HepG2 (cell line): Measurements from ENCODE around the gene ANP32A. TPM values are rescaled to one million over a fixed set of nuclear protein-coding genes. Genes with fewer than 3 reads are reported as not detected.
A peak's percentile ranks its signal among the peaks of the same experiment; 100 is the strongest.

Experiments used
- ARNTL ChIP-seq: sonication (generic); formaldehyde crosslinking; IDR thresholded peaks from 2 replicates; pipeline ENCODE4 v1.4.0; 2020; ENCODE audit warnings: mild to moderate bottlenecking, missing genetic modification reagents
- BRD4 ChIP-seq: sonication (generic); formaldehyde crosslinking; IDR thresholded peaks from 2 replicates; pipeline ENCODE4 v1.4.0; 2020; ENCODE audit warnings: missing genetic modification reagents
- HMGXB4 ChIP-seq, 2 experiments: sonication (generic) in 1 of 2; formaldehyde crosslinking in 1 of 2; IDR thresholded peaks; 2 replicates each; pipeline versions ENCODE4 v1.4.0 to v1.6.1; 2018 to 2020; ENCODE audit warnings: missing genetic modification reagents in 2 of 2, borderline replicate concordance in 1 of 2, low read depth in 1 of 2, mild to moderate bottlenecking in 1 of 2, missing biosample characterization in 1 of 2
- MYC ChIP-seq: sonication (generic); formaldehyde crosslinking; IDR thresholded peaks from 2 replicates; pipeline ENCODE4 v1.9.0; 2021; ENCODE audit warnings: missing genetic modification reagents, borderline replicate concordance
- NCOA5 ChIP-seq: sonication (generic); formaldehyde crosslinking; IDR thresholded peaks from 2 replicates; pipeline ENCODE4 v1.4.0; 2020; ENCODE audit warnings: missing genetic modification reagents
- NR1H2 ChIP-seq: sonication (generic); formaldehyde crosslinking; IDR thresholded peaks from 2 replicates; pipeline ENCODE4 v1.8.1; 2022; ENCODE audit warnings: low read depth, missing genetic modification reagents, borderline replicate concordance
- RARA ChIP-seq: IDR thresholded peaks from 2 replicates; pipeline ENCODE4 v1.6.1; 2016; ENCODE audit warnings: missing genetic modification reagents, missing compliant biosample characterization
- TMF1 ChIP-seq: sonication (generic); formaldehyde crosslinking; IDR thresholded peaks from 2 replicates; pipeline ENCODE4 v1.8.1; 2022; ENCODE audit warnings: low read depth, missing genetic modification reagents
- ZBTB42 ChIP-seq: sonication (generic); formaldehyde crosslinking; IDR thresholded peaks from 2 replicates; pipeline ENCODE4 v1.5.0; 2020; ENCODE audit warnings: mild to moderate bottlenecking, missing genetic modification reagents
- ZNF281 ChIP-seq: sonication (generic); formaldehyde crosslinking; IDR thresholded peaks from 2 replicates; pipeline ENCODE4 v1.4.0; 2020; ENCODE audit warnings: missing genetic modification reagents, borderline replicate concordance
- ZNF430 ChIP-seq: sonication (generic); formaldehyde crosslinking; IDR thresholded peaks from 2 replicates; pipeline ENCODE4 v1.9.0; 2021; ENCODE audit warnings: mild to moderate bottlenecking, missing genetic modification reagents
- ZNF672 ChIP-seq: sonication (generic); formaldehyde crosslinking; IDR thresholded peaks from 2 replicates; pipeline ENCODE4 v1.8.1; 2022; ENCODE audit warnings: missing genetic modification reagents
- polyA plus RNA-seq, 8 experiments: library from polyadenylated mRNA; depleted of rRNA in 3 of 8; stranded (reverse) in 7 of 8; unstranded in 1 of 8; fragments of >200 nt; fragmentation: Illumina TruSeq in 4 of 8; extraction: Trizol in 4 of 8; gene quantifications; 2 replicates each; pipeline versions ENCODE4 v1.2.1 to v1.2.3, GENCODE V29; 2011 to 2016; ENCODE audit warnings: low read depth in 4 of 8, missing spikeins in 1 of 8, mixed read lengths in 1 of 8; ENCODE audit not compliant: insufficient read depth in 1 of 8
- total RNA-seq, 5 experiments: library from RNA; depleted of rRNA; stranded (reverse); fragments of >200 nt; fragmentation: Illumina TruSeq; extraction: Trizol; gene quantifications; 2 replicates each; pipeline ENCODE4 v1.2.3, GENCODE V29; 2016; ENCODE audit warnings: low read depth in 1 of 5
- TF ChIP-seq, protein P1 (sequence below): sonication (generic); formaldehyde crosslinking; IDR thresholded peaks from 2 replicates; pipeline ENCODE4 v1.5.0; 2020; ENCODE audit warnings: missing genetic modification reagents
- TF ChIP-seq, protein P2 (sequence below): sonication (generic); formaldehyde crosslinking; IDR thresholded peaks from 2 replicates; pipeline ENCODE4 v1.5.0; 2020; ENCODE audit warnings: missing genetic modification reagents, mild to moderate bottlenecking, borderline replicate concordance
- TF ChIP-seq, protein P3 (sequence below): sonication (generic); formaldehyde crosslinking; conservative IDR thresholded peaks from 2 replicates; pipeline ENCODE4 v1.4.0; 2020; ENCODE audit warnings: missing genetic modification reagents
- TF ChIP-seq, protein P4 (sequence below): IDR thresholded peaks from 2 replicates; pipeline ENCODE4 v1.6.1; 2016; ENCODE audit warnings: missing genetic modification reagents, missing compliant biosample characterization
- TF ChIP-seq, protein P5 (sequence below): sonication (generic); formaldehyde crosslinking; IDR thresholded peaks from 2 replicates; pipeline ENCODE4 v1.5.1; 2020; ENCODE audit warnings: mild to moderate bottlenecking, missing genetic modification reagents

Gene ANP32A
- total and polyA plus RNA-seq, 2 of the 13 experiments (the other 11 are each of a cell fraction or from before 2014, with no cell fraction given): 60.6 to 206 TPM

- peak; percentile 53; the same call in 1 of the 2 replicates for TF ChIP-seq ZNF281 (CRISPR knock-in tag)
- 0 out of 2 replicates have a peak, but pooled peaks have one; percentile 7 for TF ChIP-seq TMF1
- no peak for TF ChIP-seq NR1H2
- TF ChIP-seq, protein P1, sequence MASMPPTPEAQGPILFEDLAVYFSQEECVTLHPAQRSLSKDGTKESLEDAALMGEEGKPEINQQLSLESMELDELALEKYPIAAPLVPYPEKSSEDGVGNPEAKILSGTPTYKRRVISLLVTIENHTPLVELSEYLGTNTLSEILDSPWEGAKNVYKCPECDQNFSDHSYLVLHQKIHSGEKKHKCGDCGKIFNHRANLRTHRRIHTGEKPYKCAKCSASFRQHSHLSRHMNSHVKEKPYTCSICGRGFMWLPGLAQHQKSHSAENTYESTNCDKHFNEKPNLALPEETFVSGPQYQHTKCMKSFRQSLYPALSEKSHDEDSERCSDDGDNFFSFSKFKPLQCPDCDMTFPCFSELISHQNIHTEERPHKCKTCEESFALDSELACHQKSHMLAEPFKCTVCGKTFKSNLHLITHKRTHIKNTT: no peak
- TF ChIP-seq, protein P2, sequence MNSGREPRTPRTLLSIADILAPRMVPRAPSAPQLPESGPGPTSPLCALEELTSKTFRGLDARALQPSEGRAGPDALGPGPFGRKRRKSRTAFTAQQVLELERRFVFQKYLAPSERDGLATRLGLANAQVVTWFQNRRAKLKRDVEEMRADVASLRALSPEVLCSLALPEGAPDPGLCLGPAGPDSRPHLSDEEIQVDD: no peak
- TF ChIP-seq ARNTL (CRISPR knock-in tag): no peak
- peak; percentile 41; the same call in 1 of the 2 replicates for TF ChIP-seq MYC (CRISPR knock-in tag)
- TF ChIP-seq, protein P3, sequence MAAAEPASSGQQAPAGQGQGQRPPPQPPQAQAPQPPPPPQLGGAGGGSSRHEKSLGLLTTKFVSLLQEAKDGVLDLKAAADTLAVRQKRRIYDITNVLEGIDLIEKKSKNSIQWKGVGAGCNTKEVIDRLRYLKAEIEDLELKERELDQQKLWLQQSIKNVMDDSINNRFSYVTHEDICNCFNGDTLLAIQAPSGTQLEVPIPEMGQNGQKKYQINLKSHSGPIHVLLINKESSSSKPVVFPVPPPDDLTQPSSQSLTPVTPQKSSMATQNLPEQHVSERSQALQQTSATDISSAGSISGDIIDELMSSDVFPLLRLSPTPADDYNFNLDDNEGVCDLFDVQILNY (CRISPR knock-in tag): no peak
- TF ChIP-seq BRD4: no peak
- TF ChIP-seq HMGXB4 (CRISPR knock-in tag; IDR thresholded peaks at IDR 0.05; ENCODE audit: borderline replicate concordance in 1 of 2, low read depth in 1 of 2): peak; percentile 40 to 68; a peak in 2 of 4 replicates
- TF ChIP-seq RARA (CRISPR knock-in tag): no peak
- no peak for TF ChIP-seq NCOA5 (CRISPR knock-in tag)
- TF ChIP-seq, protein P4, sequence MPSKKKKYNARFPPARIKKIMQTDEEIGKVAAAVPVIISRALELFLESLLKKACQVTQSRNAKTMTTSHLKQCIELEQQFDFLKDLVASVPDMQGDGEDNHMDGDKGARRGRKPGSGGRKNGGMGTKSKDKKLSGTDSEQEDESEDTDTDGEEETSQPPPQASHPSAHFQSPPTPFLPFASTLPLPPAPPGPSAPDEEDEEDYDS: peak; percentile 70
- TF ChIP-seq ZBTB42 (CRISPR knock-in tag): no peak
- TF ChIP-seq, protein P5, sequence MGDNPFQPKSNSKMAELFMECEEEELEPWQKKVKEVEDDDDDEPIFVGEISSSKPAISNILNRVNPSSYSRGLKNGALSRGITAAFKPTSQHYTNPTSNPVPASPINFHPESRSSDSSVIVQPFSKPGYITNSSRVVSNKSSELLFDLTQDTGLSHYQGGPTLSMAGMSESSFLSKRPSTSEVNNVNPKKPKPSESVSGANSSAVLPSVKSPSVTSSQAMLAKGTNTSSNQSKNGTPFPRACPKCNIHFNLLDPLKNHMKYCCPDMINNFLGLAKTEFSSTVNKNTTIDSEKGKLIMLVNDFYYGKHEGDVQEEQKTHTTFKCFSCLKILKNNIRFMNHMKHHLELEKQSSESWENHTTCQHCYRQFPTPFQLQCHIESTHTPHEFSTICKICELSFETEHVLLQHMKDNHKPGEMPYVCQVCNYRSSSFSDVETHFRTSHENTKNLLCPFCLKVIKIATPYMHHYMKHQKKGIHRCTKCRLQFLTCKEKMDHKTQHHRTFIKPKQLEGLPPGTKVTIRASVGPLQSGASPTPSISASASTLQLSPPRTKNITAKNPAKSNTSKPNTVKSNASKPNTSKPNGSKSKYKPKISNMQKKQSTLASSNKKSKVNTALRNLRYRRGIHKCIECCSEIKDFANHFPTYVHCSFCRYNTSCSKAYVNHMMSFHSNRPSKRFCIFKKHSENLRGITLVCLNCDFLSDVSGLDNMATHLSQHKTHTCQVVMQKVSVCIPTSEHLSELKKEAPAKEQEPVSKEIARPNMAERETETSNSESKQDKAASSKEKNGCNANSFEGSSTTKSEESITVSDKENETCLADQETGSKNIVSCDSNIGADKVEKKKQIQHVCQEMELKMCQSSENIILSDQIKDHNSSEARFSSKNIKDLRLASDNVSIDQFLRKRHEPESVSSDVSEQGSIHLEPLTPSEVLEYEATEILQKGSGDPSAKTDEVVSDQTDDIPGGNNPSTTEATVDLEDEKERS (CRISPR knock-in tag): no peak
- no peak for TF ChIP-seq ZNF672 (CRISPR knock-in tag)
- 0 out of 2 replicates have a peak, but pooled peaks have one; percentile 19 for TF ChIP-seq ZNF430 (CRISPR knock-in tag)
Measured at GRCh38 chr15:68820295-68821189, at the start of gene ANP32A (continued).
